ENCODE results near the gene ERP44. TPM values are rescaled to one million over a fixed set of nuclear protein-coding genes. Genes with fewer than 3 reads are reported as not detected.

The ERP44 gene
- total RNA-seq, 1 experiment from 2014 or later: 9.4 TPM

- H3K4me2 ChIP-seq (ENCODE audit: low read length): no peak overlapping the region
- no peaks in the 10 kb centered on the region for H3K9me3 ChIP-seq (ENCODE audit: control insufficient read depth in 1 of 2, insufficient read depth in 1 of 2, low read depth in 1 of 2, low read length in 2 of 2)
- ATAC-seq (no peak), DNase-seq (ENCODE audit: low read depth, low spot score) (no peak)
- TF ChIP-seq ELF1 (IDR thresholded peaks at IDR 0.05; ENCODE audit: borderline replicate concordance, low read depth): no peak
- no TSS peak for BruUV-seq (replicated peaks)
- H3K27ac ChIP-seq (ENCODE audit: low read depth, low read length): no peak overlapping the region
- H3K9ac ChIP-seq (ENCODE audit: low read length): no peak overlapping the region
- peaks cover 5% of the 10 kb centered on the region; the same call in 1 of the 2 replicates for H3K79me2 ChIP-seq (ENCODE audit: insufficient read depth, low read length)
- no peaks in the 10 kb centered on the region for H3K9me2 ChIP-seq (ENCODE audit: insufficient read depth)
- H4K20me1 ChIP-seq (ENCODE audit: insufficient read depth): 0 out of 2 replicates have a peak, but pooled peaks cover 3% of the 10 kb centered on the region
- RAD21 ChIA-PET (ENCODE audit: low non-redundant PET in 1 of 2, low total read pairs in 2 of 2, uncharacterized antibody in 2 of 2, unreplicated experiment in 2 of 2): no interaction called here
- H3K4me1 ChIP-seq (ENCODE audit: control insufficient read depth in 1 of 2, insufficient read depth in 2 of 2, low read length in 2 of 2): no peaks in the 10 kb centered on the region
- intact Hi-C loops (cut with micrococcal nuclease): no loop called here
- no peak overlapping the region for H3K4me3 ChIP-seq (replicated peaks in 1 of 2; ENCODE audit: low read depth in 1 of 2, low read length in 2 of 2)
- H3K36me3 ChIP-seq (ENCODE audit: control insufficient read depth in 1 of 2, insufficient read depth in 2 of 2, low read length in 2 of 2): peaks cover 3 to 12% of the 10 kb centered on the region in 2 experiments; a peak in 3 of 4 replicates
- no peak overlapping the region for H2AFZ ChIP-seq (ENCODE audit: low read depth, low read length, poor library complexity, severe bottlenecking)
- POLR2A ChIA-PET: no interaction called here
- CTCF ChIA-PET: no interaction called here
- H3K27me3 ChIP-seq (ENCODE audit: insufficient read depth, low read length): no peaks in the 10 kb centered on the region
Measured at GRCh38 chr9:100111235-100111634, 12.4 kb upstream of the ERP44 start.

- H3K36me3 ChIP-seq (ENCODE audit: control insufficient read depth in 1 of 2, insufficient read depth in 2 of 2, low read length in 2 of 2): peaks cover 8 to 22% of the 10 kb centered on the region in 2 experiments; a peak in 3 of 4 replicates
- intact Hi-C loops (cut with micrococcal nuclease): no loop called here
- CTCF ChIA-PET: no interaction called here
Measured at GRCh38 chr9:100108559-100108958, 9.8 kb upstream of the ERP44 start.

More at GRCh38 chr9:100108559-100108958, 9.8 kb upstream of the ERP44 start:
- POLR2A ChIA-PET: no interaction called here
- Histone ChIP-seq H3K4me1 (ENCODE audit: control insufficient read depth in 1 of 2, insufficient read depth in 2 of 2, low read length in 2 of 2) (no peaks in the 10 kb centered on the region), H3K9me3 (ENCODE audit: control insufficient read depth in 1 of 2, insufficient read depth in 1 of 2, low read depth in 1 of 2, low read length in 2 of 2) (no peaks in the 10 kb centered on the region), H3K9me2 (ENCODE audit: insufficient read depth) (no peaks in the 10 kb centered on the region), H3K27ac (ENCODE audit: low read depth, low read length) (no peak overlapping the region), H2AFZ (ENCODE audit: low read depth, low read length, poor library complexity, severe bottlenecking) (no peak overlapping the region), H3K9ac (ENCODE audit: low read length) (no peak overlapping the region), H3K4me2 (ENCODE audit: low read length) (no peak overlapping the region), H3K27me3 (ENCODE audit: insufficient read depth, low read length) (no peaks in the 10 kb centered on the region), H4K20me1 (ENCODE audit: insufficient read depth) (0 out of 2 replicates have a peak, but pooled peaks cover 3% of the 10 kb centered on the region), H3K79me2 (ENCODE audit: insufficient read depth, low read length) (0 out of 2 replicates have a peak, but pooled peaks cover 5% of the 10 kb centered on the region), H3K4me3 (replicated peaks in 1 of 2; ENCODE audit: low read depth in 1 of 2, low read length in 2 of 2) (no peak overlapping the region)
- RAD21 ChIA-PET (ENCODE audit: low non-redundant PET in 1 of 2, low total read pairs in 2 of 2, uncharacterized antibody in 2 of 2, unreplicated experiment in 2 of 2): no interaction called here
- no peak for TF ChIP-seq CEBPB (IDR thresholded peaks at IDR 0.05; ENCODE audit: low read depth)
- no peak for TF ChIP-seq ELF1 (IDR thresholded peaks at IDR 0.05; ENCODE audit: borderline replicate concordance, low read depth)
- TF ChIP-seq JUND (IDR thresholded peaks at IDR 0.05): no peak
- no peak for TF ChIP-seq POLR2AphosphoS5 (IDR thresholded peaks at IDR 0.05; ENCODE audit: low read depth, low read length)
- TF ChIP-seq EZH2phosphoT487 (IDR thresholded peaks at IDR 0.05; ENCODE audit: borderline replicate concordance): no peak
- TF ChIP-seq MAX (IDR thresholded peaks at IDR 0.05): no peak
- TF ChIP-seq REST (IDR thresholded peaks at IDR 0.05; ENCODE audit: low read depth): no peak
- no peak for TF ChIP-seq ZBTB33 (IDR thresholded peaks at IDR 0.05; ENCODE audit: extremely low read depth, insufficient replicate concordance, low read length)
- no peak for TF ChIP-seq ATF3 (IDR thresholded peaks at IDR 0.05)
- ATAC-seq (no peak), DNase-seq (ENCODE audit: low read depth, low spot score) (no peak)
- no TSS peak for BruUV-seq (replicated peaks)

Measured in HCT116 (cell line).